PC-3 (cell line): Measurements from ENCODE around the gene UBXN1.

Source experiments
- CTCF ChIP-seq: fragments of 300-600 bp; sonication (generic); conservative IDR thresholded peaks from 2 replicates; pipeline ENCODE4 v1.5.1; 2017; ENCODE audit warnings: antibody characterized with exemption, low read depth, mild to moderate bottlenecking, low read length
- EZH2 ChIP-seq: fragments of 300-600 bp; sonication (generic); IDR thresholded peaks from one replicate; pipeline ENCODE4 v1.6.1; 2017; ENCODE audit warnings: antibody characterized with exemption, mild to moderate bottlenecking, low read length; ENCODE audit not compliant: unreplicated experiment

- TF ChIP-seq CTCF (no peak), EZH2 (no peak)
Measured at GRCh38 chr11:62678770-62679696, at the start of gene UBXN1.
